MCF 10A (cell line): ENCODE results near the gene P2RY8. TPM values are rescaled to one million over a fixed set of nuclear protein-coding genes. Genes with fewer than 3 reads are reported as not detected.
"Not testable (repeated sequence)": the region's sequence is repeated elsewhere in the genome, so short reads cannot be mapped to it uniquely, and the experiment has no call there.

ENCODE experiments used
- BruUV-seq: library from RNA; stranded (reverse); fragments of 400-500 nt; replicated peaks from 2 replicates; lab custom pipeline; 2021; lab: Mats Ljungman, UMichigan
- CTCF ChIA-PET: fragments of 300-600 bp; sonication (Branson Sonifier 250); formaldehyde crosslinking; extraction: SDS; loops from one replicate; lab custom pipeline; 2021; ENCODE audit warnings: antibody characterized with exemption, inconsistent platforms; lab: Yijun Ruan, JAX
- POLR2A ChIA-PET: fragments of 300-600, 350-650 bp; sonication (Branson Sonifier 250); formaldehyde crosslinking; extraction: SDS; loops from one replicate; lab custom pipeline; 2020; ENCODE audit warnings: antibody characterized with exemption, inconsistent platforms; lab: Yijun Ruan, JAX
- DNase-seq: peaks from one replicate; pipeline ENCODE4 v3.0.0-alpha.2; 2018; ENCODE audit not compliant: unreplicated experiment
- H3K27ac Mint-ChIP-seq: one replicate; pipeline ENCODE4 v1.8.0; 2022; ENCODE audit warnings: mild to moderate bottlenecking, low read depth, mixed read lengths; ENCODE audit not compliant: unreplicated experiment
- H3K27me3 Mint-ChIP-seq: one replicate; pipeline ENCODE4 v1.8.0; 2022; ENCODE audit warnings: mixed read lengths; ENCODE audit not compliant: insufficient read depth, unreplicated experiment
- H3K36me3 Mint-ChIP-seq: one replicate; pipeline ENCODE4 v1.8.0; 2022; ENCODE audit warnings: mild to moderate bottlenecking, moderate library complexity, mixed read lengths; ENCODE audit not compliant: insufficient read depth, unreplicated experiment
- H3K4me1 Mint-ChIP-seq: one replicate; pipeline ENCODE4 v1.8.0; 2022; ENCODE audit warnings: mixed read lengths; ENCODE audit not compliant: insufficient read depth, unreplicated experiment
- H3K4me3 Mint-ChIP-seq: one replicate; pipeline ENCODE4 v1.8.0; 2022; ENCODE audit warnings: mild to moderate bottlenecking, moderate library complexity, mixed read lengths; ENCODE audit not compliant: unreplicated experiment
- H3K9me3 Mint-ChIP-seq: one replicate; pipeline ENCODE4 v1.8.0; 2022; ENCODE audit warnings: mixed read lengths; ENCODE audit not compliant: unreplicated experiment
- CTCF ChIP-seq: fragments of 200-600 bp; IDR thresholded peaks from one replicate; pipeline ENCODE4 v1.8.0; 2022; ENCODE audit warnings: antibody characterized with exemption, mild to moderate bottlenecking; ENCODE audit not compliant: unreplicated experiment
- intact Hi-C: fragments of 100-400 bp; cut with micrococcal nuclease; formaldehyde crosslinking; loops from 2 replicates; pipeline ENCODE4 v1.14.1; 2022
- total RNA-seq: library from RNA; stranded (reverse); gene quantifications from 2 replicates; pipeline ENCODE4 v1.2.3, GENCODE V29; 2022

The P2RY8 gene
- total RNA-seq, 1 experiment from 2014 or later, result not detected

- no TSS peak for BruUV-seq
- TF ChIP-seq CTCF, result no peak
- no peaks in the 10 kb centered on the region for H3K27me3 Mint-ChIP-seq
- H3K27ac Mint-ChIP-seq, result no peak overlapping the region
- H3K9me3 Mint-ChIP-seq, result peaks cover 7% of the 10 kb centered on the region
- H3K36me3 Mint-ChIP-seq, result no peaks in the 10 kb centered on the region
- no peaks in the 10 kb centered on the region for H3K4me1 Mint-ChIP-seq
- CTCF ChIA-PET, result no interaction called here
- intact Hi-C loops, result no loop called here
- no peak overlapping the region for H3K4me3 Mint-ChIP-seq
- POLR2A ChIA-PET, result no interaction called here
- no peak for DNase-seq
Measured at GRCh38 chrX:1493412-1493811, 43.6 kb downstream of the P2RY8 start.

GRCh38 chrX:1492421-1493012 lies 44.5 kb downstream of the P2RY8 start:
- Mint-ChIP-seq H3K4me1 (no peaks in the 10 kb centered on the region), H3K9me3 (peaks cover 7% of the 10 kb centered on the region), H3K27ac (no peak overlapping the region), H3K27me3 (no peaks in the 10 kb centered on the region), H3K4me3 (no peak overlapping the region), H3K36me3 (no peaks in the 10 kb centered on the region)
- no peak for DNase-seq
- BruUV-seq, result no TSS peak
- ChIA-PET CTCF (no interaction called here), POLR2A (no interaction called here)
- no peak for TF ChIP-seq CTCF
- intact Hi-C loops, result no loop called here

- intact Hi-C loops, result no loop called here
- BruUV-seq, result no TSS peak
- peaks cover 7% of the 10 kb centered on the region for H3K9me3 Mint-ChIP-seq
- no peak for TF ChIP-seq CTCF
- H3K4me1 Mint-ChIP-seq, result no peaks in the 10 kb centered on the region
- H3K27me3 Mint-ChIP-seq, result no peaks in the 10 kb centered on the region
- CTCF ChIA-PET, result no interaction called here
- H3K36me3 Mint-ChIP-seq, result no peaks in the 10 kb centered on the region
- POLR2A ChIA-PET, result no interaction called here
- DNase-seq, result peak; percentile 36
- H3K4me3 Mint-ChIP-seq, result no peak overlapping the region
- H3K27ac Mint-ChIP-seq, result no peak overlapping the region
Measured at GRCh38 chrX:1491851-1492349, 45.1 kb downstream of the P2RY8 start.

GRCh38 chrX:1491248-1491647 lies 45.7 kb downstream of the P2RY8 start:
- H3K4me3 Mint-ChIP-seq, CTCF ChIA-PET: not testable (repeated sequence)

GRCh38 chrX:1490723-1491122 lies 46.3 kb downstream of the P2RY8 start:
- CTCF ChIA-PET, intact Hi-C loops, H3K27me3 Mint-ChIP-seq, H3K36me3 Mint-ChIP-seq, H3K4me3 Mint-ChIP-seq, BruUV-seq, H3K9me3 Mint-ChIP-seq, H3K4me1 Mint-ChIP-seq, DNase-seq, H3K27ac Mint-ChIP-seq, POLR2A ChIA-PET: not testable (repeated sequence)

More at GRCh38 chrX:1491248-1491647, 45.7 kb downstream of the P2RY8 start:
- H3K27me3 Mint-ChIP-seq, DNase-seq, H3K27ac Mint-ChIP-seq, H3K9me3 Mint-ChIP-seq, H3K4me1 Mint-ChIP-seq, POLR2A ChIA-PET, intact Hi-C loops, H3K36me3 Mint-ChIP-seq, BruUV-seq: not testable (repeated sequence)

- intact Hi-C loops, H3K27me3 Mint-ChIP-seq, BruUV-seq, H3K9me3 Mint-ChIP-seq, DNase-seq, H3K4me1 Mint-ChIP-seq, POLR2A ChIA-PET, CTCF ChIA-PET, H3K36me3 Mint-ChIP-seq, H3K27ac Mint-ChIP-seq, H3K4me3 Mint-ChIP-seq: not testable (repeated sequence)
Measured at GRCh38 chrX:1489354-1489753, 47.6 kb downstream of the P2RY8 start.
